Bronchial epithelial cell (primary cell): Measurements from ENCODE around the gene LDB3. TPM values are rescaled to one million over a fixed set of nuclear protein-coding genes. Genes with fewer than 3 reads are reported as not detected.

Experiments used
- DNase-seq: peaks from one replicate; pipeline ENCODE4 v3.0.0-alpha.2; 2010; ENCODE audit warnings: low read depth
- FAIRE-seq: peaks from 2 replicates; lab custom pipeline; 2011; peaks lifted over from hg19 to GRCh38; lab: Jason Lieb, UNC
- H3K27me3 ChIP-seq: 2 replicates; pipeline ENCODE4 v1.5.1; 2011; ENCODE audit warnings: low read length; ENCODE audit not compliant: control insufficient read depth, insufficient read depth
- H3K36me3 ChIP-seq: 2 replicates; pipeline ENCODE4 v1.5.1; 2011; ENCODE audit warnings: low read length; ENCODE audit not compliant: control insufficient read depth, insufficient read depth
- H3K4me3 ChIP-seq: 2 replicates; pipeline ENCODE4 v1.5.1; 2011; ENCODE audit warnings: mild to moderate bottlenecking, low read depth, low read length, control low read depth
- total RNA-seq: library from RNA; depleted of rRNA; stranded (reverse); fragments of >200 nt; gene quantifications from 2 replicates; pipeline ENCODE4 v1.2.1, GENCODE V29; 2014
- TF ChIP-seq, protein P1 (sequence below): IDR thresholded peaks from 2 replicates; pipeline ENCODE4 v1.5.1; 2011; ENCODE audit warnings: mild to moderate bottlenecking, moderate library complexity, low read length, control low read depth, inconsistent platforms; ENCODE audit not compliant: insufficient read depth, severe bottlenecking

LDB3 gene
- total RNA-seq, 1 donor from 2014 or later = not detected

DNA sequence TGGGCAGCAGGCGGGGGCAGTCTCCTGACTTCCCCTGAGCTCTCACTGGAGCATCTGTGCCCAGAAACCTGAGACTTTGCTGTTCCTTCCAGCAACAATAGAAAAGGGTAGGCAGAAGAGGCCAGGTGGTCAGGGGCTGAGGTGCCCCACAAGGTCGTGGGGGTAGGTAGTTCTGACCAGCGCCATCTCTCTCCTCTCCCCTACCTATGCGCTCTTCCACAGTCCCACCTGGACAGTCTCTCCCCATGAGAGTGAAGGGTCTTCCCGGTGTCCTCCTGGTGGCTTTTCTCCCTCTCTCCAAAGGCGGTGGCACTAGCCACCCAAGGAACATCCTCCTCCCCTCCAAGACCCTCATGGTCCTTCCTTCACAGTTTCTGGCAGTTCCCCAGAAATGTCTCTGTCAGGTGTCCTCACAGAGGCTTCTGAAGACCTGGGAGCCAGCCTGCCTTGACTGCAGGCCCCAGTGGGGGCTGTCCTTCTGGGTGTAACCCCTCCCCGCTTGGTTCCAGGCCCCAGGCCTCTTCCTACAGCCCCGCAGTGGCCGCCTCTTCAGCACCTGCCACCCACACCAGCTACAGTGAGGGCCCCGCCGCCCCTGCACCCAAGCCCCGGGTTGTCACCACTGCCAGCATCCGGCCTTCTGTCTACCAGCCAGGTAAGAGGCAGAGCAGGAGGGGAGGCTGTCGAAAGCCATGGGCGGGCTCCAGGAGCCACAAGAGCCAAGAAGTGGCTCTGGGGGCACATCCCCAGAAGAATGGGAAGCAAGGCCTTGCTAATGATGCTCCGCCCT lies 41.3 kb downstream of the LDB3 start:
- Histone ChIP-seq H3K36me3 (no peaks in the 10 kb centered on the region), H3K4me3 (no peak overlapping the region), H3K27me3 (no peaks in the 10 kb centered on the region)
- no peak for DNase-seq
- no peak for FAIRE-seq
- TF ChIP-seq, protein P1, sequence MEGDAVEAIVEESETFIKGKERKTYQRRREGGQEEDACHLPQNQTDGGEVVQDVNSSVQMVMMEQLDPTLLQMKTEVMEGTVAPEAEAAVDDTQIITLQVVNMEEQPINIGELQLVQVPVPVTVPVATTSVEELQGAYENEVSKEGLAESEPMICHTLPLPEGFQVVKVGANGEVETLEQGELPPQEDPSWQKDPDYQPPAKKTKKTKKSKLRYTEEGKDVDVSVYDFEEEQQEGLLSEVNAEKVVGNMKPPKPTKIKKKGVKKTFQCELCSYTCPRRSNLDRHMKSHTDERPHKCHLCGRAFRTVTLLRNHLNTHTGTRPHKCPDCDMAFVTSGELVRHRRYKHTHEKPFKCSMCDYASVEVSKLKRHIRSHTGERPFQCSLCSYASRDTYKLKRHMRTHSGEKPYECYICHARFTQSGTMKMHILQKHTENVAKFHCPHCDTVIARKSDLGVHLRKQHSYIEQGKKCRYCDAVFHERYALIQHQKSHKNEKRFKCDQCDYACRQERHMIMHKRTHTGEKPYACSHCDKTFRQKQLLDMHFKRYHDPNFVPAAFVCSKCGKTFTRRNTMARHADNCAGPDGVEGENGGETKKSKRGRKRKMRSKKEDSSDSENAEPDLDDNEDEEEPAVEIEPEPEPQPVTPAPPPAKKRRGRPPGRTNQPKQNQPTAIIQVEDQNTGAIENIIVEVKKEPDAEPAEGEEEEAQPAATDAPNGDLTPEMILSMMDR = no peak

DNA sequence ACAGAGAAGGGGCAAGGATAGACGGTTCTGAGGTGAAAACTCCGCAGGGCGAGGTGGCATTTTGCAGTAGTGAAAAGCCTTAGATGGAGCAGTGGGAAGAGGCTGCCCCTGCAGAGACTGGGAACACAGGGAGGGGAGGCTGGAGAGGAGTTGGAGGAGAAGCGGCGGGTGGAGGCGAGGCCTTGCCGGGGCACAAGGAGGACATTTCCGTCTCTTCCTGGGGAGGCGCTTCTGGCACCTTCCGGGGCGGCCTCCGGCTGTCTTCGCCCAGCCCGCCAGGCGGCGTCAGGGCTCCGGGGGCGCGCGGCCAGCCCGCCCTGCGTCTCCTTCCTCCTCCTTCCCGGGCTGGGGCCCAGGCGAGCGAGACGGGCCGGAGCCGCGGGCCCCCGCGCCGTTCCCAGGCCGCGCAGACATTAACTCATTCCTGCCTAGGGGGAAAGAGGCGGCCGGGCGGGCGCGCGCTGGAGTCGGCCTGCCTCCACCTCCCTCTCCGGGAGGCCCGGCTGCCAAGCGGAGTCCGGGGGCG lies 42.7 kb downstream of the LDB3 start:
- DNase-seq = peak; percentile 64
- no peak for FAIRE-seq
- H3K4me3 ChIP-seq = peak overlapping the region; percentile 69
- H3K36me3 ChIP-seq = no peaks in the 10 kb centered on the region
- no peaks in the 10 kb centered on the region for H3K27me3 ChIP-seq
- TF ChIP-seq, protein P1 = peak; percentile 86

DNA sequence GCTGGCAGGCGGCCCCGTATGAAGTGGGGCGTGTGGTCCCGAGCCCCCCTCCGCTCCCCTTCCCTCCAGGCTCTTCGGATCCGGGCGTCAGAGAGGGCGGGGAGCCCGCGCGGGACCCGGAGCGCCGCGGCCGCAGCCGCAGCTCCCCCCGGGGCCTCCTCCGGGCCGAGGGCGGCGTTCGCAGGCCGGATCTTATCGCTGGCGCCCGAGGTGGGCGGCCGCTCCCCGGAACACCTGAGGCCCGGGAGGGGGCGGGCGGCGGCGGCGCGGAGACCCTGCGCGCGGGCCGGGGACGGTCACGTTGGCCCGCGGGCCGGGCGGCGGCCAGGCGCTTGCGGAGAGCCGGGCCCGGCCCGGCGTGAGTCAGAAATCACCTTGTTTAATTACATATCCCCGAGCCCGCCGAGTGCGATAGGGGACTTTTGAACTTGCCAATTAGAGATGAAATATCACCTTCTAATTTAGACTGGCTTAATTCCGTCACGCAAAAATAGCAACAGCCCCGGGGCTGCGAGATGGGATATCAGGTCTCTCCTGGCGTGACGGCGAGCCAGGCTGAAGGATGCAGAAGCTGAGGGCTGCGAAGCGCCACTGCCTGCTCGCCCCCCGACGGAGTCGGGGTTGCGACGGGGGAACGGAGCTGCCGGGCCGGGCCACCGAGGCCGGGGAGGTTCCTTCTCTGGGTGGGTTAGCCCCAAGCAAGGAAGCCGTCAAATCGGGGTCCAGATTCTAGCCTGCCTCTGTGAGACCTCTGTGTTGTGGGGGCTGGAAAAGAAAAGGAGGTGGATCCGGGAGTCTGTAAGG lies 43.4 kb downstream of the LDB3 start:
- FAIRE-seq = no peak
- H3K4me3 ChIP-seq = peak overlapping the region; percentile 69
- TF ChIP-seq, protein P1 = no peak
- DNase-seq = peak; percentile 39
- no peaks in the 10 kb centered on the region for H3K27me3 ChIP-seq
- H3K36me3 ChIP-seq = no peaks in the 10 kb centered on the region

DNA sequence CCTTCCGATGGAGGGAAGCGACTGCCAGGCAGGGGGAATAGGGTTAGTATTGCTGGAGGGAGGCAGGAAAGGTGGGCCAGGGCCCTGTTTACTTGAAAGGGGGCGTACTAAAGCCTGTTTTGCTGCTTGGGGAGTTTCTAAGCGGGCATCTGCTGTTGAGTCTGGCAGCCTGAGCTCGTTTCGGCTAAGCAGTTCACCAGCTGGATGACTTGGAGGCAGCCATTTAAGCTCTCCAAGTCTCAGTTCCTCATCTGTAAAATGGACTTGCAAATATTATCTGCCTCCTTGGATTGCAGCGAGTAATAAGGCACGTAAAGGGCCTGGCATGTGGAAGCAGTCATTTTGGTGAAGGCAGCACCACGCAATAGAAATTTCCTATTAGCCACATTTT lies 44.0 kb downstream of the LDB3 start:
- no peak for FAIRE-seq
- no peaks in the 10 kb centered on the region for H3K36me3 ChIP-seq
- peak; percentile 4 for DNase-seq
- no peaks in the 10 kb centered on the region for H3K27me3 ChIP-seq
- peak overlapping the region; percentile 69 for H3K4me3 ChIP-seq
- TF ChIP-seq, protein P1 = no peak

DNA sequence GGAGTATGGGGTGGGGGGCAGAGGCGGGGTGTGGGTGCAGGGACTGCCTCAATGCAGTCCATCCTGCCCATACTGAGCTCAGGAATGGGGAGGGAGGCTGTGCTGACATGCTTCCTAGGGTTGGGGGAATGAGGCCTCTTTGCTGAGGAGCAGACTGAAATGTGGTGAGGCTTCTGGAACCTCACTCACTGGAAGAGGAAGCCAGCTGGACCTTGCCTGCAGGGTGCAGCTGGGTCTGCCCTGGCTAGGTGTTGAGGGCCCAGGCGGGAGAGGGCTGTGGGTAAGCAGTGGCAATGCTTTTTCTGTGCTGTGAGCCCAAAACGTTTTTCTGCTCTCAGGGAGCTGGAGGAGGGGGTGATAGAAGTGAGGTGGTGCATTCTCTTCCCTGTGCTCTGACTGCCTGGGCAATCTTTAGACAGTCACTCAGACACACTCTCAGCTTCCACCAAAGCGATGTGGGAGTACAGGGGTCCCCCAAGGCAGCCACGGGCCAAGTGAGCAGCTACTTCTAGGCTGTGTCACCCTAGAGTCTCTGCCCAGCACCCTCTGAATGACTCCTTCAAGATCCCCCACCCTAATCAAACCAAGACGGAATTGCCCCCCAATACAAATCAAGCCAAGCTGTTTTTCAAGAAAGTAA lies 47.0 kb downstream of the LDB3 start:
- Histone ChIP-seq H3K27me3 (no peaks in the 10 kb centered on the region), H3K4me3 (no peak overlapping the region), H3K36me3 (no peaks in the 10 kb centered on the region)
- no peak for DNase-seq
- TF ChIP-seq, protein P1 = no peak
- FAIRE-seq = no peak
